Measurements from ENCODE around the gene CFAP99. TPM values are rescaled to one million over a fixed set of nuclear protein-coding genes. Genes with fewer than 3 reads are reported as not detected.

Gene CFAP99
- total and polyA plus RNA-seq, 2 donors (not counting 1 experiment from before 2014, with no cell fraction given), result not detected

GRCh38 chr4:2417765-2418649 lies 748 bp upstream of the CFAP99 start, which contains the start of gene ZFYVE28:
Gene ZFYVE28 (minus strand): TSS chr4:2418645. CDS start chr4:2418323, 322 bp downstream.
- DNase-seq (no peak), ATAC-seq (ENCODE audit: low read depth) (no peak)
- peak; percentile 98 for TF ChIP-seq EZH2 (IDR thresholded peaks at IDR 0.05; ENCODE audit: borderline replicate concordance, insufficient read depth, low read depth, low read length, poor library complexity, severe bottlenecking)
- TF ChIP-seq CTCF (IDR thresholded peaks at IDR 0.05), result no peak
- 2% methylated on average over 90 of the region's 90 CpGs for WGBS (ENCODE audit: insufficient coverage)
- peak within 1 kb of the TSS; percentile 29 to 76 for H3K27ac ChIP-seq (ENCODE audit: low read length in 2 of 2)
- H3K27me3 Mint-ChIP-seq, result peaks cover 40% of the 10 kb centered on the region
- H3K4me1 Mint-ChIP-seq, result peaks cover 53% of the 10 kb centered on the region
- H3K4me3 Mint-ChIP-seq, result peak within 1 kb of the TSS; percentile 89
- H2AFZ ChIP-seq (ENCODE audit: insufficient read depth, low read depth, low read length, poor library complexity, severe bottlenecking), result peak within 1 kb of the TSS; percentile 68
- peak within 1 kb of the TSS; percentile 2 to 72 (median 51) for H3K4me3 ChIP-seq (ENCODE audit: control extremely low read depth in 1 of 5, extremely low read depth in 1 of 5, insufficient read depth in 1 of 5, low read depth in 2 of 5, low read length in 4 of 5)
- H3K9ac ChIP-seq (ENCODE audit: low read length), result peak within 1 kb of the TSS; percentile 68
- H3K27me3 ChIP-seq (replicated peaks in 1 of 4; ENCODE audit: control extremely low read depth in 1 of 4, control insufficient read depth in 3 of 4, insufficient read depth in 4 of 4, low read length in 3 of 4), result peaks cover 0 to 66% (median 33%) of the 10 kb centered on the region in 4 experiments
- H3K4me1 ChIP-seq (ENCODE audit: control insufficient read depth in 2 of 2, insufficient read depth in 2 of 2, low read length in 2 of 2), result peaks cover 43 to 47% of the 10 kb centered on the region in 2 donors
- POLR2A ChIA-PET, result interaction anchor here (1.2 kb wide), 2 partner anchors 118 to 176 kb away, joined by 5 to 12 read pairs; partner anchors contain the start of genes FAM193A, HAUS3 and POLN
- H4K20me1 ChIP-seq (ENCODE audit: control insufficient read depth, insufficient read depth, low read length, poor library complexity, severe bottlenecking), result no peaks in the 10 kb centered on the region
- peak within 1 kb of the TSS; percentile 93 for H3K4me2 ChIP-seq (replicated peaks; ENCODE audit: low read depth, low read length, poor library complexity, severe bottlenecking)
- H3K36me3 ChIP-seq (replicated peaks in 1 of 2; ENCODE audit: control extremely low read depth in 1 of 2, control insufficient read depth in 1 of 2, extremely low read depth in 1 of 2, insufficient read depth in 2 of 2, low read length in 1 of 2), result no peaks in the 10 kb centered on the region
- no peaks in the 10 kb centered on the region for H3K9me3 Mint-ChIP-seq (ENCODE audit: insufficient read depth)
- H3K79me2 ChIP-seq (ENCODE audit: control insufficient read depth, insufficient read depth, low read length), result no peaks in the 10 kb centered on the region
- peak within 1 kb of the TSS; percentile 89 for H3K27ac Mint-ChIP-seq
- peaks cover 0 to 17% (median 0%) of the 10 kb centered on the region in 3 donors for H3K9me3 ChIP-seq (ENCODE audit: control extremely low read depth in 1 of 3, control insufficient read depth in 2 of 3, insufficient read depth in 1 of 3, low read length in 2 of 3)
- intact Hi-C loops (cut with micrococcal nuclease), result loop anchor here (1.0 to 5.0 kb wide), 6 partner anchors 63 to 561 kb away; partner anchors contain the start of genes GRK4, HAUS3, LETM1 and NOP14
- CTCF ChIA-PET, result interaction anchor here (0.9 to 1.4 kb wide), 7 partner anchors 112 to 545 kb away, joined by 3 to 7 read pairs (median 3); partner anchors contain the start of genes GRK4, MXD4 and NOP14

Measured in B cell (primary cell).